Activated T-cell treated with anti-CD3 and anti-CD28 coated beads for 1 hour (primary cell): ENCODE data around the gene FRA10AC1.

Experiments used
- DNase-seq: peaks from one replicate; pipeline ENCODE4 v3.0.0-alpha.2; 2020; ENCODE audit warnings: low read depth

The FRA10AC1 gene

DNA sequence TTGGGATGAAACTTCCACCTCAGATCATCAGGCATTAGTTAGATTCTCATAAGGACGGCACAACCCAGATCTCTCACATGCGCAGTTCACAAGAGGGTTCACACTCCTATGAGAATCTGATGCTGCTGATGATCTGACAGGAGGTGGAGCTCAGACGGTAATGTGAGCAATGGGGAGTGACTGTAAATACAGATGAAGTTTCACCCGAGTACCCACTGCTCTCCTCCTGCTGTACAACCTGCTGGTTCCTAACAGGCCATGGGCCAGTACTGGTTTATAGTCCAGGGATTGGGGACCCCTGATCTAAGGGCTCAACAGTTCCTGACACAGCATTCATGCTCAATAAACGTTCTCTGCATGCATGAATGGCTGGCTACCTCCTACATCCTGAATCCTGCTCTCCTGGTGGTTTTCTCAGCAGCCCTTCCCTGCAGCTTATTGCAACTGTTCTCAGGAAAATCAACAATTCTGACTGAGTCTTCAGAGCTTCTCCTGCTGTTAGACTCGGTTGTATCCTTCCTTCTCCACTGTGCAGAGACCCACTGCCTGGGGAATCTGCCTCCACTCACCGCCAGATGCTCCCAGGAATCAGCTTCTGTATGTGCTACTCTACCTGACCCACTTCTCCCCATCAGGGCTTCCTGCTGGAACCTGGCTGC lies 72.6 kb downstream of the FRA10AC1 start:
- no peak for DNase-seq

DNA sequence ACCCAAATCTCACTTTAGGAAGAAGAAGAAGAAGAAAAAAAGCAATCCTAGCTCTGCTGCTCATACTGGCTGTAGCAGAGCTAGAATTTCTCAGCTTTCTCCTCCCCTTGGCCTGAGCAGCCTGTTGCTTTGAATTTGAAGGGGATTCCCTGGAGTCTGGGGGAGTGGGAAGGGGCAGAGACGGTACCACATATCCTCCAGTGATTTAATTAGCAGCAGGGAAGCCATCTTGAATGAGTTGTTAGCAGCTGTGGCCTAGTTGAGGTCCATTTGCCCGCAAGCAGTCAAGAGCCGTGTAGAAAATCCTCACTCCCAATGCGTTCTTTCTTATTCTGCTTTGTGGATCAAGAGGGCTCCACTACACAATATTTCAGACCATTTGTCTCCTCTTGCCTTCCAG lies 73.5 kb downstream of the FRA10AC1 start:
- no peak for DNase-seq

DNA sequence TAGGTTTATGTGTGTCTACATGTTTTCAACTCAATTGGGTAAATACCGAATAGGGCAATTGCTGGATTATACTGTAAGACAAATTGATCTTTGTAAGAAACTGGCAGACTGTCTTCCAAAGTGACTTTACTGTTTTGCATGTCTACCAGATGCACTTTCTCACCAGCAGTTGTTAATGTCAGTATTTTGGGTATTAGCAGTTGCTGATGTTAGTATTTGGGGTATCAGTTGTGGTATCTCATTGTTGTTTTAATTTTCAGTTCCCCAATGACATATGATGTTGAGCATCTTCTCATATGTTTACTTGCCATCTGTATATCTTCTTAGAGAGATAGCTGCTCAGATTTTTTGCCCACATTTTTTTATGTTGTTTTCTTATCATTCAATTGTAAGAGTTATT lies 79.5 kb downstream of the FRA10AC1 start:
- DNase-seq = no peak

DNA sequence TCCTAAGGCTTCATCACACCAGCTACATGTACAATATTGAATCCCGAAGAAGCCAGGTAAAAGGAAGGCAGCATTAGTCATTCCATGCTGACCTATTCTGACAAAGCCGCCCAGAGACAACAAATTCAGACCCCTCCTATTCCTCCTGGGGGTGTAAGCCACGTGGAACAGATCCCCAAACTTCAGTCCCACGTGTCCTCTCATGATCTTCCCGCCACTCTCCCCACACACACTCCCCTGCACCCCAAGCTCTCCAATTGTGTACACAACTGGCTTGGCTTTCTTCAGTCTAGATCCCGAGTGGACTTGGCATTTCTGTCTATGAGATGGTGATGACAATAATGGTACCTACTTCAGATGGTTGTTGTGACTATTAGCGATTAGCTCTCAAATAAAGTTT lies 81.5 kb downstream of the FRA10AC1 start:
- DNase-seq = no peak
